Osteoblast (primary cell): Measurements from ENCODE around the gene S100A1. TPM values are rescaled to one million over a fixed set of nuclear protein-coding genes. Genes with fewer than 3 reads are reported as not detected.

Experiments used
- DNase-seq: peaks from one replicate; pipeline ENCODE4 v3.0.0; 2011; ENCODE audit warnings: low spot score, mixed read lengths; ENCODE audit not compliant: insufficient read length; ENCODE audit errors: missing footprints
- H2AFZ ChIP-seq: 2 replicates; pipeline ENCODE4 v1.6.0; 2011; ENCODE audit warnings: mild to moderate bottlenecking, low read length
- H3K27ac ChIP-seq: 2 replicates; pipeline ENCODE4 v1.5.1; 2011; ENCODE audit warnings: mild to moderate bottlenecking, low read depth, low read length, moderate library complexity
- H3K27me3 ChIP-seq: 2 replicates; pipeline ENCODE4 v1.6.0; 2012; ENCODE audit warnings: mild to moderate bottlenecking, control low read depth, inconsistent platforms, low read length, moderate library complexity; ENCODE audit not compliant: insufficient read depth
- H3K36me3 ChIP-seq: 2 replicates; pipeline ENCODE4 v1.5.1; 2011; ENCODE audit warnings: mild to moderate bottlenecking, low read length, control low read depth, moderate library complexity; ENCODE audit not compliant: insufficient read depth
- H3K4me1 ChIP-seq: 2 replicates; pipeline ENCODE4 v1.5.1; 2011; ENCODE audit warnings: mild to moderate bottlenecking, low read length, control low read depth, moderate library complexity; ENCODE audit not compliant: insufficient read depth
- H3K4me2 ChIP-seq: 2 replicates; pipeline ENCODE4 v1.6.0; 2011; ENCODE audit warnings: mild to moderate bottlenecking, low read length; ENCODE audit not compliant: insufficient read depth
- H3K4me3 ChIP-seq: fragments of 200-600 bp; sonication (generic); 3 replicates; pipeline ENCODE4 v1.5.1; 2012; ENCODE audit warnings: mild to moderate bottlenecking, low read length, inconsistent platforms; ENCODE audit not compliant: insufficient read depth
- H3K79me2 ChIP-seq: 2 replicates; pipeline ENCODE4 v1.6.0; 2012; ENCODE audit warnings: mild to moderate bottlenecking, low read length, control low read depth, inconsistent platforms; ENCODE audit not compliant: insufficient read depth
- H3K9me3 ChIP-seq: 2 replicates; pipeline ENCODE4 v1.5.1; 2011; ENCODE audit warnings: low read depth, low read length, control low read depth
- H4K20me1 ChIP-seq: 2 replicates; pipeline ENCODE4 v1.6.0; 2012; ENCODE audit warnings: mild to moderate bottlenecking, low read length, control low read depth; ENCODE audit not compliant: insufficient read depth
- CTCF ChIP-seq: IDR thresholded peaks from 2 replicates; pipeline ENCODE4 v1.5.1; 2011; ENCODE audit warnings: mild to moderate bottlenecking, low read depth, low read length, moderate library complexity; ENCODE audit errors: extremely low read depth
- total RNA-seq: library from RNA; depleted of rRNA; stranded (reverse); fragments of >200 nt; gene quantifications from 2 replicates; pipeline ENCODE4 v1.2.3, GENCODE V29; 2012

S100A1 gene
- total RNA-seq, 1 donor, result not detected

GRCh38 chr1:153623101-153623500, 5.1 kb upstream of the S100A1 start:
- H3K79me2 ChIP-seq, result peaks cover 42% of the 10 kb centered on the region
- no peak overlapping the region for H3K4me2 ChIP-seq
- no peaks in the 10 kb centered on the region for H3K9me3 ChIP-seq
- no peak overlapping the region for H3K4me3 ChIP-seq
- H4K20me1 ChIP-seq, result peaks cover 2% of the 10 kb centered on the region
- H2AFZ ChIP-seq, result no peak overlapping the region
- peaks cover 36% of the 10 kb centered on the region for H3K4me1 ChIP-seq
- no peaks in the 10 kb centered on the region for H3K27me3 ChIP-seq
- no peak for TF ChIP-seq CTCF
- DNase-seq, result no peak
- peaks cover 74% of the 10 kb centered on the region for H3K36me3 ChIP-seq
- no peak overlapping the region for H3K27ac ChIP-seq

- no peaks in the 10 kb centered on the region for H3K27me3 ChIP-seq
- TF ChIP-seq CTCF, result no peak
- peaks cover 40% of the 10 kb centered on the region for H3K4me1 ChIP-seq
- H3K9me3 ChIP-seq, result no peaks in the 10 kb centered on the region
- peak overlapping the region; percentile 91 for H3K4me3 ChIP-seq
- peaks cover 2% of the 10 kb centered on the region for H4K20me1 ChIP-seq
- peak overlapping the region; percentile 53 for H3K27ac ChIP-seq
- H3K79me2 ChIP-seq, result peaks cover 42% of the 10 kb centered on the region
- peaks cover 56% of the 10 kb centered on the region for H3K36me3 ChIP-seq
- no peak overlapping the region for H2AFZ ChIP-seq
- peak; percentile 71 for DNase-seq
- H3K4me2 ChIP-seq, result peak overlapping the region; percentile 100
Observed at GRCh38 chr1:153624965-153625611, 3.1 kb upstream of the S100A1 start.

- Histone ChIP-seq H4K20me1 (no peaks in the 10 kb centered on the region), H3K36me3 (peaks cover 45% of the 10 kb centered on the region), H3K9me3 (no peaks in the 10 kb centered on the region), H3K4me3 (peak overlapping the region; percentile 91), H3K27me3 (no peaks in the 10 kb centered on the region), H3K4me2 (peak overlapping the region; percentile 100), H3K4me1 (peaks cover 40% of the 10 kb centered on the region), H3K79me2 (peaks cover 42% of the 10 kb centered on the region), H2AFZ (peak overlapping the region; percentile 90), H3K27ac (peak overlapping the region; percentile 95)
- peak; percentile 72 for DNase-seq
- no peak for TF ChIP-seq CTCF
Observed at GRCh38 chr1:153626477-153626903, 1.7 kb upstream of the S100A1 start.

GRCh38 chr1:153626904-153627714, 1.1 kb upstream of the S100A1 start, which contains the start of gene S100A13:
S100A13 (minus strand) TSS chr1:153627505; CDS start chr1:153626472, 1,033 bp downstream.
- no peaks in the 10 kb centered on the region for H3K9me3 ChIP-seq
- H3K27ac ChIP-seq, result peak within 1 kb of the TSS; percentile 95
- H3K4me1 ChIP-seq, result peaks cover 40% of the 10 kb centered on the region
- H4K20me1 ChIP-seq, result no peaks in the 10 kb centered on the region
- peak within 1 kb of the TSS; percentile 91 for H3K4me3 ChIP-seq
- H2AFZ ChIP-seq, result peak within 1 kb of the TSS; percentile 90
- H3K36me3 ChIP-seq, result peaks cover 39% of the 10 kb centered on the region
- H3K79me2 ChIP-seq, result peaks cover 42% of the 10 kb centered on the region
- peak; percentile 77 for TF ChIP-seq CTCF
- H3K4me2 ChIP-seq, result peak within 1 kb of the TSS; percentile 100
- peak; percentile 95 for DNase-seq
- H3K27me3 ChIP-seq, result no peaks in the 10 kb centered on the region
